Progenitor cell of endocrine pancreas (in vitro differentiated cells): Measurements from ENCODE around the gene SFRP4. TPM values are rescaled to one million over a fixed set of nuclear protein-coding genes. Genes with fewer than 3 reads are reported as not detected.

Experiments
- DNase-seq: peaks from one replicate; pipeline ENCODE4 v3.0.0; 2021; ENCODE audit warnings: low spot score; ENCODE audit not compliant: unreplicated experiment
- H3K27ac Mint-ChIP-seq: 2 replicates; pipeline ENCODE4 v1.8.0; 2021; ENCODE audit warnings: mild to moderate bottlenecking, moderate library complexity, mixed read lengths
- H3K27me3 Mint-ChIP-seq: 2 replicates; pipeline ENCODE4 v1.8.0; 2021; ENCODE audit warnings: mixed read lengths
- H3K36me3 Mint-ChIP-seq: 2 replicates; pipeline ENCODE4 v1.8.0; 2022; ENCODE audit warnings: mixed read lengths; ENCODE audit not compliant: insufficient read depth
- H3K4me1 Mint-ChIP-seq: 2 replicates; pipeline ENCODE4 v1.8.0; 2021; ENCODE audit warnings: low read depth, mixed read lengths
- H3K4me3 Mint-ChIP-seq: 2 replicates; pipeline ENCODE4 v1.8.0; 2021; ENCODE audit warnings: low read depth, mild to moderate bottlenecking, moderate library complexity, mixed read lengths
- H3K9me3 Mint-ChIP-seq: 2 replicates; pipeline ENCODE4 v1.8.0; 2021; ENCODE audit warnings: low read depth, mixed read lengths
- CTCF ChIP-seq: fragments of 200-600 bp; sonication (generic); IDR thresholded peaks from one replicate; pipeline ENCODE4 v1.5.0; 2021; ENCODE audit warnings: antibody characterized with exemption, mild to moderate bottlenecking; ENCODE audit not compliant: unreplicated experiment
- total RNA-seq: library from RNA; stranded (reverse); gene quantifications from 2 replicates; pipeline ENCODE4 v1.2.1, GENCODE V29; 2021

Gene SFRP4
- total RNA-seq, 1 donor from 2014 or later = not detected

GRCh38 chr7:37944737-37945054 is 28.1 kb upstream of the SFRP4 start:
- no peak for DNase-seq
- Mint-ChIP-seq H3K27me3 (no peaks in the 10 kb centered on the region), H3K4me1 (peaks cover 9% of the 10 kb centered on the region), H3K27ac (no peak overlapping the region), H3K36me3 (no peaks in the 10 kb centered on the region), H3K4me3 (no peak overlapping the region), H3K9me3 (peaks cover 5% of the 10 kb centered on the region)
- no peak for TF ChIP-seq CTCF

- no peak for TF ChIP-seq CTCF
- Mint-ChIP-seq H3K27me3 (no peaks in the 10 kb centered on the region), H3K9me3 (peaks cover 5% of the 10 kb centered on the region), H3K36me3 (no peaks in the 10 kb centered on the region), H3K4me3 (no peak overlapping the region), H3K27ac (no peak overlapping the region), H3K4me1 (peaks cover 11% of the 10 kb centered on the region)
- no peak for DNase-seq
Observed at GRCh38 chr7:37943905-37944736, 27.5 kb upstream of the SFRP4 start.

GRCh38 chr7:37942934-37943610 is 26.5 kb upstream of the SFRP4 start:
- Mint-ChIP-seq H3K4me1 (peaks cover 11% of the 10 kb centered on the region), H3K4me3 (no peak overlapping the region), H3K9me3 (peaks cover 5% of the 10 kb centered on the region), H3K27ac (no peak overlapping the region), H3K36me3 (no peaks in the 10 kb centered on the region), H3K27me3 (no peaks in the 10 kb centered on the region)
- no peak for DNase-seq
- TF ChIP-seq CTCF = no peak

DNA sequence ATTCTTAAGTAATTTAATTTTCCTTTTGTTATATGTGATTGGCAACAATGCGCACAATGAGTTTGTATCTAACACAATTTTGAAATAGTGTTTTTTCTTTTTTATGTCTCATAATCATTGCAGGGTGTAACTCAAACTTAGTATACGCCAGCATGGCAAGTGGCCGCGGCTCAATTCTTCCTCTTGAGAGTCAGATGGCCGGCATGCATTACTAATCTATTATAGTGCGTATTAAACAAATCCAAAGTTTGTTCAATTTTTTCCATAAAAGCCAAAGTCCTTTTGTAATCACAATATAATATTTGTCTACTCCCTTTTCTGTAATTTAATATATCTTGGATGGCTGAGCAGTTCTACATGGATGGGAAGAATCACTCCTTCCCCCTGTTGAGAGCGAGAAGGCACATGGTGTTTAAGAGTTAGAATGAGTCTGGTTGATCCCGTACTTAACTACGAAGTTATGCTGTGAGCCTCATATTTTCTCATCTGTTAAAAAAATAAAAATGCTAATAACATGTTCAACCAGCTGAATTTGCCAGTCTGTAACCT is 16.5 kb upstream of the SFRP4 start:
- no peak for DNase-seq
- TF ChIP-seq CTCF = no peak
- Mint-ChIP-seq H3K4me3 (no peak overlapping the region), H3K4me1 (no peaks in the 10 kb centered on the region), H3K9me3 (peaks cover 7% of the 10 kb centered on the region), H3K27me3 (no peaks in the 10 kb centered on the region), H3K27ac (no peak overlapping the region), H3K36me3 (peaks cover 1% of the 10 kb centered on the region)

DNA sequence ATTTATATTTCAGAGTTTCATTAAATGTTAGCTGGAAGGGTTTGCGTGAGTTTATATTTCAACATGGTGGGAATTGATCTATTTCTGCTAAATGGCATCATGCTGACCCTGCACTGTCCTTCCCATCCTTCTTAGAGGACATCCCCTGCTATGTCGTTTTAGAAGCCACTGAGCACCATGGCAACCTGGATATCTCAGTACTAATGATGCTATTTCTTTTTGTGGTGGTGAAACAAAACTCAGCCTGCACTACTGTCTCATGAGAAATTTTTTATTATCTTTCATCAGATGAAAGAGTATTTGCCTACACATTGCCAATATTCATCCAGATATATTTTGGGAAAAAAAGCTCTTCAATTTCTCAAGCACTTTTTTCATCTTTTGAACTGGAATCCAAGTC is 15.9 kb upstream of the SFRP4 start:
- TF ChIP-seq CTCF = no peak
- DNase-seq = no peak
- H3K36me3 Mint-ChIP-seq = peaks cover 1% of the 10 kb centered on the region
- H3K9me3 Mint-ChIP-seq = peaks cover 7% of the 10 kb centered on the region
- no peaks in the 10 kb centered on the region for H3K4me1 Mint-ChIP-seq
- H3K4me3 Mint-ChIP-seq = no peak overlapping the region
- H3K27me3 Mint-ChIP-seq = no peaks in the 10 kb centered on the region
- H3K27ac Mint-ChIP-seq = no peak overlapping the region
